Stomach (tissue), 4 donors: Measurements from ENCODE around the gene HOXD4.

Experiments
- EP300 ChIP-seq: sonication (generic); formaldehyde crosslinking; IDR thresholded peaks from one replicate; pipeline ENCODE4 v1.6.1; 2017; ENCODE audit warnings: antibody characterized with exemption
- POLR2A ChIP-seq, 4 donors: fragments of 450-650 bp; IDR thresholded peaks; one replicate each; pipeline ENCODE4 v1.6.1; 2016; ENCODE audit warnings: antibody characterized with exemption in 4 of 4, control low read depth in 2 of 4, mild to moderate bottlenecking in 1 of 4, moderate library complexity in 1 of 4
- POLR2AphosphoS5 ChIP-seq, 3 donors: sonication (generic); formaldehyde crosslinking; IDR thresholded peaks; one replicate each; pipeline ENCODE4 v1.6.1; 2016; ENCODE audit warnings: antibody characterized with exemption in 3 of 3
- TF ChIP-seq, protein P1 (sequence below), 7 experiments: fragments of 450-650 bp in 4 of 7; fragments of 200-600 bp in 3 of 7; sonication (generic) in 3 of 7; IDR thresholded peaks; one replicate each; pipeline ENCODE4 v1.5.1; 2016 to 2019; ENCODE audit warnings: antibody characterized with exemption in 7 of 7, control low read depth in 2 of 7, mild to moderate bottlenecking in 1 of 7

DNA sequence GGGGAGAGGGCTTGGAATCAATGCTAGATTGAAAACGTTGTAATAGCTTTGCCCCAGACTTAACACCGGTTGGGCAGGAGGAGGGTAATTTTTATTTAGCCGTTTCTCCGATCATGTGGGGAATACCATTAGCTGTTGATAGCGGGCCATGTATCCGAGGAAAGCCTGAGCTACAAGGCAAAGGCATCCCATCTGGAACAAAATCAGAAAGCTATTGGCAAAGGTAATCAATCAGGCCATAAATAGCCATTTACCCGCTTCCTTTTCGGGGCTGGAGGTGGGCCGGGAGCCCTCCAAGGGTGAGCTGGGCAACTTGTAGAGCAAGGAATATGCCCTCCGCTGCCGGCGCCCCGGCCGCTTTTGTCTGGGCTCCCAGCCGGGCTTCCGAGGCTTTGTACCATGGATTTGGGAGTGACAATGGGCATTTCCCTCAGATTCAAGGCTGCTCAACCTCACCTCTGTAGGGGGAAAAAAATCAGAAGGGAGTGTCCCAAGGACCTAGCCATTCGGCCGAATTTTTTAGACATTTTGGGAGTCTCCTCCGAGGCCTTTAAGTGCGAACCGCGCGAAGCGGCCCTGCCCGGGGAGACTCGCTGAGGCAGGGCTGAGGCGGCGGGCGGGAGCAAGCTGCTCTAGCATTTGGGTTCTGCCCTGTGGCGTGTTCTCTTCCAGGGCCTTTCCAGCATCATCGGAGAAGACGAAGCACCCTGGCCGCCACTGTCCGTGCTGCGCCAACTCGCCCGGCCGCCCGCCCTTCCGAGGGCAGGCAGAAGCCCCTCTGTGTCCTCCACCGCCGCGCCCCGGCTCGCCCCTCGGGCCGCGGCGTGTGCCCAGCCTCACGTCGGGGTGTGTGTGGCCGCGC is 29.9 kb upstream of the HOXD4 start:
- TF ChIP-seq POLR2A (IDR thresholded peaks at IDR 0.05): no peak
- TF ChIP-seq, protein P1, sequence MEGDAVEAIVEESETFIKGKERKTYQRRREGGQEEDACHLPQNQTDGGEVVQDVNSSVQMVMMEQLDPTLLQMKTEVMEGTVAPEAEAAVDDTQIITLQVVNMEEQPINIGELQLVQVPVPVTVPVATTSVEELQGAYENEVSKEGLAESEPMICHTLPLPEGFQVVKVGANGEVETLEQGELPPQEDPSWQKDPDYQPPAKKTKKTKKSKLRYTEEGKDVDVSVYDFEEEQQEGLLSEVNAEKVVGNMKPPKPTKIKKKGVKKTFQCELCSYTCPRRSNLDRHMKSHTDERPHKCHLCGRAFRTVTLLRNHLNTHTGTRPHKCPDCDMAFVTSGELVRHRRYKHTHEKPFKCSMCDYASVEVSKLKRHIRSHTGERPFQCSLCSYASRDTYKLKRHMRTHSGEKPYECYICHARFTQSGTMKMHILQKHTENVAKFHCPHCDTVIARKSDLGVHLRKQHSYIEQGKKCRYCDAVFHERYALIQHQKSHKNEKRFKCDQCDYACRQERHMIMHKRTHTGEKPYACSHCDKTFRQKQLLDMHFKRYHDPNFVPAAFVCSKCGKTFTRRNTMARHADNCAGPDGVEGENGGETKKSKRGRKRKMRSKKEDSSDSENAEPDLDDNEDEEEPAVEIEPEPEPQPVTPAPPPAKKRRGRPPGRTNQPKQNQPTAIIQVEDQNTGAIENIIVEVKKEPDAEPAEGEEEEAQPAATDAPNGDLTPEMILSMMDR (IDR thresholded peaks at IDR 0.05): no peak
- TF ChIP-seq EP300: no peak
- TF ChIP-seq POLR2AphosphoS5 (IDR thresholded peaks at IDR 0.05): no peak
